Stimulated activated naive B cell treated with anti-CD40 and anti-IgM and Interleukin-4, amounts not matched to agents 10 μg/mL and 1 μg/mL and 100 μg/mL, for 72 hours (primary cell): ENCODE results near the gene COL9A3.

Experiments used
- ATAC-seq, 2 donors: fragments of 150-1000 bp; cut with Tn5 transposase; replicated peaks; 2 replicates each; pipeline ENCODE4 v1.10.0; 2021; ENCODE audit warnings: moderate library complexity in 1 of 2
- DNase-seq: peaks from one replicate; pipeline ENCODE4 v3.0.0; 2021
- H3K27ac Mint-ChIP-seq: one replicate; pipeline ENCODE4 v1.8.0; 2022; ENCODE audit warnings: mild to moderate bottlenecking, mixed read lengths
- H3K27me3 Mint-ChIP-seq, 2 donors: one replicate each; pipeline ENCODE4 v1.8.0; 2022; ENCODE audit warnings: mixed read lengths in 2 of 2
- H3K36me3 Mint-ChIP-seq, 2 donors: one replicate each; pipeline ENCODE4 v1.8.0; 2022; ENCODE audit warnings: mixed read lengths in 2 of 2, mild to moderate bottlenecking in 1 of 2
- H3K4me1 Mint-ChIP-seq, 2 donors: one replicate each; pipeline ENCODE4 v1.8.0; 2022; ENCODE audit warnings: mixed read lengths in 2 of 2, mild to moderate bottlenecking in 1 of 2
- H3K4me3 Mint-ChIP-seq, 2 donors: one replicate each; pipeline ENCODE4 v1.8.0; 2022; ENCODE audit warnings: mild to moderate bottlenecking in 2 of 2, mixed read lengths in 2 of 2, moderate library complexity in 1 of 2
- H3K9me3 Mint-ChIP-seq, 2 donors: one replicate each; pipeline ENCODE4 v1.8.0; 2022; ENCODE audit warnings: mixed read lengths in 2 of 2, mild to moderate bottlenecking in 1 of 2

The COL9A3 gene

DNA sequence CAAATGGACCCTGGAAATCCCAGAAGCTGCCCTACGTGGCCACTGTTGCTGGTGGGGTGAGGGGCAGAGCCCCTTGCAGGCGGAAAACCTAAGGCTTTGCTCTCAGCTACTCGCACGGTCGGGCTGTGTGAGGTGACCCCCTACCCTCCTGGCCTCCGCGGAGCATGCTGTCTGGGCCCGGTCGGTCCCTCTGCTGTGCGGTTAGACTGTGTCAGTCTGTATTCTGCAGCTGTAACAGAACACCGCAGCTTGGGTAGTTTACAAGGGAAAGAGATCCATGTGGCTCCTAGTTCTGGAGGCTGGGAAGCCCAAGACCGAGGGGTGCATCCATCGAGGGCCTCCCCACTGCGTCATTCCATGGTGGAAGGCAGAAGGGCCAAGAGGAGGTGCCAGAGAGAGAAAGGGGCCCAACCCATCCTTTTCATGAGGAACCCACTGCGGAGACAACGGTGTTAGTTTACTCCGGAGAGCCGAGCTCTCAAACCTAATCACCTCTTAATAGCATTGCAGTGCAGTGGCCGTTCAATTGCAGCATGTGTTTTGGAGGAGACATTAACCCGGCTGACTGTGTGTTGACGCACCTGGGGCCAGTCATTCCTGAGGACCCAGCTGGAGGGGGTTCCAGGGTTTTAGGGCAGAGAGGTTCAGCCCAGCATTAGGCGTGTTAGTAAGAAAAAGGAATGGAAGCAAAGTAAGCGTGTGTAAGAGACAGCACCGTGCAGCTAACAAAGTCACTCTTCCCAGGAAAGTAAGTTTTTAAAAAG, 18.3 kb downstream of the COL9A3 start:
- peaks cover 22 to 48% of the 10 kb centered on the region in 2 donors for H3K4me1 Mint-ChIP-seq
- no peak overlapping the region for H3K4me3 Mint-ChIP-seq
- peaks cover 0 to 3% of the 10 kb centered on the region in 2 donors for H3K36me3 Mint-ChIP-seq
- no peak overlapping the region for H3K27ac Mint-ChIP-seq
- no peaks in the 10 kb centered on the region for H3K9me3 Mint-ChIP-seq
- ATAC-seq = no peak
- DNase-seq = no peak
- no peaks in the 10 kb centered on the region for H3K27me3 Mint-ChIP-seq

- ATAC-seq = no peak
- DNase-seq = no peak
- H3K27me3 Mint-ChIP-seq = no peaks in the 10 kb centered on the region
- peaks cover 0 to 3% of the 10 kb centered on the region in 2 donors for H3K36me3 Mint-ChIP-seq
- no peak overlapping the region for H3K27ac Mint-ChIP-seq
- peaks cover 22 to 43% of the 10 kb centered on the region in 2 donors for H3K4me1 Mint-ChIP-seq
- H3K4me3 Mint-ChIP-seq = no peak overlapping the region
- no peaks in the 10 kb centered on the region for H3K9me3 Mint-ChIP-seq
Measured at GRCh38 chr20:62835931-62836861, 19.3 kb downstream of the COL9A3 start.

DNA sequence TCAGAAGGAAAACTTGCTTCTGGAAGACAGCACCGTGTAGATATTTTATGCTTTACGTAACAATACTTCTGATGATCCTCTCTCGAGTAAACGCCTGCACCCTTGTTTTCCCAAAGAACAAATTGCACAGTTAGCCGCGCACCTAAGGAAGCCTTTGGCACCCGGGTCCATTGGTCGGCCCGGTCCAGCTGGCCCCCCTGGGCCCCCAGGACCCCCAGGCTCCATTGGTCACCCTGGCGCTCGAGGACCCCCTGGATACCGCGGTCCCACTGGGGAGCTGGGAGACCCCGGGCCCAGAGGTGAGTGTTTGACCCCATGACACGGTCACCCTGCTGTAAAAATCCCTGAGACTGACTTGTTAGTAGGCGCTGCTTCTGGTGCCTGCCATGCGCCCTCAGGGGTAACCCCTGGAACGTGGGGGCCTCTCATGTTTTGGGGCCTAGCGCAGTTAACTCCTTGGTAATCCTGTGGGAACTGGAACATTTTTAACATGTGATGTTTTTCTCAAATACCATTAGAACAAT, 20.2 kb downstream of the COL9A3 start:
- H3K27ac Mint-ChIP-seq = peak overlapping the region; percentile 94
- H3K9me3 Mint-ChIP-seq = no peaks in the 10 kb centered on the region
- ATAC-seq (no peak), DNase-seq (no peak)
- H3K36me3 Mint-ChIP-seq = peaks cover 0 to 3% of the 10 kb centered on the region in 2 donors
- peak overlapping the region in 1 of 2 donors; percentile 37 for H3K4me3 Mint-ChIP-seq
- H3K27me3 Mint-ChIP-seq = no peaks in the 10 kb centered on the region
- peaks cover 17 to 35% of the 10 kb centered on the region in 2 donors for H3K4me1 Mint-ChIP-seq

GRCh38 chr20:62837790-62838127, 20.9 kb downstream of the COL9A3 start:
- Mint-ChIP-seq H3K4me1 (peaks cover 10 to 28% of the 10 kb centered on the region in 2 donors), H3K27ac (peak overlapping the region; percentile 94), H3K27me3 (no peaks in the 10 kb centered on the region), H3K9me3 (no peaks in the 10 kb centered on the region), H3K36me3 (peaks cover 0 to 3% of the 10 kb centered on the region in 2 donors), H3K4me3 (peak overlapping the region in 1 of 2 donors; percentile 28)
- ATAC-seq (peak; percentile 41 to 45), DNase-seq (no peak)

DNA sequence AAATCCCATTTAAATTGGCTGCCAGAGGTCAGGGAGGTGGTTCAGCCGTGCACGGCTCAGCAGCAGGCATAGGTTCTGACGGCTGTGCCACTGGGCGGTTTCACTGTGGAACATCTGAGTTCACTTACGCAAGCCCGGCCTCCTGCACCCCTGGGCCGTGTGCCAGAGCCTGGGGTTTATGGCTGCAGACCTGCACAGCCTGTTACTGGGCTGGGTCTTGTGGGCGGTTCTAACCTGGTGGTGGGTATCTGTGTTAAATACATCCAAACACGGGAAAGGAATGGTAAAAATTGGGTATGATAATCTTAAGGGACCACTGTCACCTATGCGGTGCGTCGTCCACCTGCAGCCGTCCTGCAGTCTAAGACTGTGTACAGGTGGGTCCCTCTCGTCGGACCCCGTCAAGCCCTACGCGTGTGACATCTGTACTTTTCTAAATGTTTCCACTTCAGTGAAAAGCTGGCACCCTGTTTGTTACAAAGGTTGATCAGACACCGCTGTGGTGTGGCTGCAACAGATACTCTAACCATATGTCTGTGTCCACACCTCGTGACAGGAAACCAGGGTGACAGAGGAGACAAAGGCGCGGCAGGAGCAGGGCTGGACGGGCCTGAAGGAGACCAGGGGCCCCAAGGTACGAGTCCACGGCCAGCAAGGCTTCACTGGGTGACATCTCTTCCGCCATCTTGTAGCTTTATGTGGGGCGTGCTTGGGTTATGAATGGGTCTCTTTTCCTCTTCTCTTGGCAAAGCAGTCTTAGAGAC, 21.5 kb downstream of the COL9A3 start:
- peak; percentile 91 to 92 for ATAC-seq
- peak overlapping the region; percentile 94 for H3K27ac Mint-ChIP-seq

GRCh38 chr20:62839261-62839660, 22.4 kb downstream of the COL9A3 start:
- H3K36me3 Mint-ChIP-seq = peaks cover 4 to 7% of the 10 kb centered on the region in 2 donors
- peak overlapping the region; percentile 31 for H3K27ac Mint-ChIP-seq
- no peak for DNase-seq
- no peak for ATAC-seq
- no peaks in the 10 kb centered on the region for H3K9me3 Mint-ChIP-seq
- H3K27me3 Mint-ChIP-seq = no peaks in the 10 kb centered on the region
- peaks cover 6 to 21% of the 10 kb centered on the region in 2 donors for H3K4me1 Mint-ChIP-seq
- no peak overlapping the region for H3K4me3 Mint-ChIP-seq

More for the DNA sequence above, 21.5 kb downstream of the COL9A3 start:
- DNase-seq = no peak
- H3K9me3 Mint-ChIP-seq = no peaks in the 10 kb centered on the region
- peak overlapping the region in 1 of 2 donors; percentile 60 for H3K4me3 Mint-ChIP-seq
- no peaks in the 10 kb centered on the region for H3K27me3 Mint-ChIP-seq
- peaks cover 0 to 3% of the 10 kb centered on the region in 2 donors for H3K36me3 Mint-ChIP-seq
- peaks cover 6 to 22% of the 10 kb centered on the region in 2 donors for H3K4me1 Mint-ChIP-seq

DNA sequence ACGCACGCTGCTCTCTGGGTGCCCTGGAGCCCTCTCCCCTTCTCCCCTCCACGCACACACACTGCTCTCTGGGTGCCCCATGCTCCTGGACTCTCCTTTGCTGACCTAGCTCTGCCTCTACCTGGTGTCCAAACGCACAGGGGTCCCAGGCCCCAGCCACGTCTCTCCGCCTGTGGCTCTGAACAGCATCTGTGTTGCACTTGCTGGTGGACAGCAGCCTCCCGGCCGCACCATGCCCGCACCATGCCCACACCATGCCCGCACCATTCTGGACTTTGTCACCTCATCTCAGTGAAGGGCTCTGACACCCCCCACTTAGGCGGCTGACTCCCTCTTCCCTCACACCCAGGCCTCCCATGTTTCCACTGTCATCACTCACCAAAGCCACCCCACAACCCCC, 23.0 kb downstream of the COL9A3 start:
- H3K4me3 Mint-ChIP-seq = no peak overlapping the region
- no peaks in the 10 kb centered on the region for H3K27me3 Mint-ChIP-seq
- H3K4me1 Mint-ChIP-seq = peaks cover 6 to 21% of the 10 kb centered on the region in 2 donors
- H3K9me3 Mint-ChIP-seq = no peaks in the 10 kb centered on the region
- H3K36me3 Mint-ChIP-seq = peaks cover 4 to 7% of the 10 kb centered on the region in 2 donors
- H3K27ac Mint-ChIP-seq = no peak overlapping the region
- ATAC-seq (no peak), DNase-seq (no peak)

DNA sequence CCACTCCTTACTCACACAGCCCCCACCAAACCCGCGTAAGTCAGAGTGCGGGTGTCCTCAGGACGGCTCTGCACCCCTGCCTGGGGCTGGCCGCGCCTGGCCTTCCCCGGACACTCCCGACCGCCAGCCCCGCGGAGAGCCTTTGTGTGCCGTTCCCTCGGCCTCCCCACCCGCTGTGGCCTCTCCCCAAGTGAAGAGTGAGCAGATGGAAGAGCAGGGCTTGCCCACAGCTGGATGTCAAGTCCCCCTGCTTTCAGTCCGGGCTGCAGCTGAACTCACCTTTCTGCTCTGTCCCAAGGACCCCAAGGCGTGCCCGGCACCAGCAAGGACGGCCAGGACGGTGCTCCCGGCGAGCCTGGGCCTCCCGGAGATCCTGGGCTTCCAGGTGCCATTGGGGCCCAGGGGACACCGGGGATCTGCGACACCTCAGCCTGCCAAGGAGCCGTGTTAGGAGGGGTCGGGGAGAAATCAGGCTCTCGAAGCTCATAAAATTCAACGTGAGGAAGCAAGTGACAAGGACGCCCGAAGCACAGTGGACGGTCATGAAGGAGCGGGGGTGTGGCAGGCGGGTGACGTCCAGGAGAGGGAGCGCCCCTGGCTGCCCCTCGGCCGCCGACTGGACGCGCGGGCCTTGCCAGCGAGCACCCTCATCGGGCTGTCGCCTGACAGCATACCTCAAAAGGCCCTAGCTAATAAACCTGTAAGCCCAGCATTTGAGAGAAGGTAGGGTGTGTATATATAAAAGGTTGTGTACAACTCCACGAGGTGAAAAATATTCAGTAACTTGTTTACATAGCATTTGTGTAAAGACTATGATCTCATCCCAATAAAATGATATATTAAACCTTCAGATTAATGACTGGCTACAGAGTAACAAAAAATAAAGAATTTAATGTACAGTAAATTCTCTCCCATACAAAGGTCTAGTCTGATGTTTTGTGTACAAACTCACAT, 23.7 kb downstream of the COL9A3 start:
- no peak overlapping the region for H3K4me3 Mint-ChIP-seq

GRCh38 chr20:62841705-62842212, 24.9 kb downstream of the COL9A3 start:
- ATAC-seq (no peak), DNase-seq (no peak)
- no peak overlapping the region for H3K4me3 Mint-ChIP-seq
- H3K36me3 Mint-ChIP-seq = peaks cover 4 to 23% of the 10 kb centered on the region in 2 donors
- H3K27me3 Mint-ChIP-seq = no peaks in the 10 kb centered on the region
- H3K4me1 Mint-ChIP-seq = peaks cover 6 to 21% of the 10 kb centered on the region in 2 donors
- H3K27ac Mint-ChIP-seq = no peak overlapping the region
- H3K9me3 Mint-ChIP-seq = no peaks in the 10 kb centered on the region

More for the DNA sequence above, 23.7 kb downstream of the COL9A3 start:
- Mint-ChIP-seq H3K27me3 (no peaks in the 10 kb centered on the region), H3K9me3 (no peaks in the 10 kb centered on the region), H3K36me3 (peaks cover 4 to 13% of the 10 kb centered on the region in 2 donors), H3K27ac (no peak overlapping the region), H3K4me1 (peaks cover 6 to 21% of the 10 kb centered on the region in 2 donors)
- ATAC-seq = no peak
- no peak for DNase-seq

DNA sequence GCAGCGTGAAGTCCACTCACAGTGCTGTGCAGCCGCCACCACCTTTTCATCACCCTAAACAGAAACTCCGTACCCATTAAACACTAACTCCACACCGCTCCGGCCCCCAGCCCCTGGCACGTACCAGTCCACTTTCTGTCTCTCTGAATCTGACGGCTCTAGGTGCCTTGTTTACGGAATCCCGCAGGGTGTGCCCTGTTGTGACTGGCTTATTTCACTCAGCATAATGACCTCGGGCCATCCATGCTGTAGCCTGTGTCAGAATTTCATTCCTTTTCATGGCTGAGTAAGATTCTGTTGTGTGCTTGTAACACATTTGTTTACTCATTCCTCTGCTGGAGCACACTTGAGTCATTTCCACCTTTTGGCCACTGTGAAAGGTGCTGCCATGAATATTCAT, 26.8 kb downstream of the COL9A3 start:
- no peaks in the 10 kb centered on the region for H3K27me3 Mint-ChIP-seq

DNA sequence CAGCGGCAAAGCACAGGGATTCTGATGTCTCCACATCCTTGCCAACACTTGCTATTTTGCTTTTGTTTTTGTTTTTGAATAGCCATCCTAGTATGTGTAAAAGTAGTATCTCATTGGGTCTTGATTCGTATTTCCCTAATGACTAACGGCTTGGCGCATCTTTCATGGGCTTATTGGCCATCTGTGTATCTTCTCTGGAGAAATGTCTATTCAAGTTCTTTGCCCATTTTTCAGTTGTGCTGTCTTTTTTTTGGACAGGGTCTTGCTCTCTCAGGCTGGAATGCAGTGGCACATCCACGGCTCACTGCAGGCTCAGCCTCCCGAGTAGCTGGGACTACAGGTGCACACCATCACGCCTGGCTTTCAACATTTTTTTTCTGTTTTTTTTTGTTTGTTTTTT, 27.3 kb downstream of the COL9A3 start:
- no peak for ATAC-seq
- H3K4me1 Mint-ChIP-seq = peaks cover 2 to 5% of the 10 kb centered on the region in 2 donors
- no peaks in the 10 kb centered on the region for H3K9me3 Mint-ChIP-seq

More for the DNA sequence above, 26.8 kb downstream of the COL9A3 start:
- no peak overlapping the region for H3K27ac Mint-ChIP-seq
- H3K9me3 Mint-ChIP-seq = no peaks in the 10 kb centered on the region
- peaks cover 10 to 28% of the 10 kb centered on the region in 2 donors for H3K36me3 Mint-ChIP-seq
- DNase-seq (no peak), ATAC-seq (no peak)
- H3K4me1 Mint-ChIP-seq = peaks cover 2 to 7% of the 10 kb centered on the region in 2 donors
- no peak overlapping the region for H3K4me3 Mint-ChIP-seq

DNA sequence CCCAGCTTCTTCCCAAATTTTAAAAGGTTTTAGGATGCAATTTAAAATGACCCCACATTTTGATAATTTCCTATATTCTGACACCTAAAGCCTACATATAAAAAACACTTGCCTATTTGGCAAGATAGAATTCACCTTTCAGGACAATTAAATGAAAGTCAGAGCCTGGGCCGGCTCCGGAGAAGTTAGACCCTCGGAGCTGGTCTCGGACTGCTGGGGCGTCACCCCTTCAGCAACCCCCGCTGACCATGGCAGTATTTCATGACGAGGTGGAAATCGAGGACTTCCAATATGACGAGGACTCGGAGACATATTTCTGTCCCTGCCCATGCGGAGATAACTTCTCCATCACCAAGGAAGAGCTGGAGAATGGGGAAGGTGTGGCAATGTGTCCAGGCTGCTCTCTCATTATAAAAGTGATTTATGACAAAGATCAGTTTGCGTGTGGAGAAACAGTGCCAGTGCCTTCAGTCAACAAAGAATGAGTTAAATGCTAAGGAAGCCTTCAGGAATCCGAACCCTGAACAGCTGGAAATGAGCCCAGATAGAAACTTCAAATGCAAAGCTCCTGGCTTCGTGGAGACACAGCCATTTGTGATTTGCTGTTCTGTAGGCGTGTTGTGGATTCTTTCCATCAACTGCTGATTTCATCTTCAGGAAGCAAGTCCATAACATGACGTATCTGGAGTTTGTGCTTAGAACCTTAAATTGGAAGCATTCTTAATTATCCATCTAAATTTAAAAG, 28.7 kb downstream of the COL9A3 start:
- Mint-ChIP-seq H3K9me3 (no peaks in the 10 kb centered on the region), H3K27me3 (no peaks in the 10 kb centered on the region), H3K27ac (peak overlapping the region; percentile 73), H3K4me3 (no peak overlapping the region), H3K4me1 (peaks cover 1 to 2% of the 10 kb centered on the region in 2 donors), H3K36me3 (peaks cover 8 to 36% of the 10 kb centered on the region in 2 donors)
- DNase-seq (no peak), ATAC-seq (no peak)

More for the DNA sequence above, 27.3 kb downstream of the COL9A3 start:
- Mint-ChIP-seq H3K36me3 (peaks cover 10 to 28% of the 10 kb centered on the region in 2 donors), H3K27ac (no peak overlapping the region), H3K4me3 (no peak overlapping the region), H3K27me3 (no peaks in the 10 kb centered on the region)
- no peak for DNase-seq
